Erythroblast (primary cell): Measurements from ENCODE around the gene IFI30.

Experiments used
- GATA1 ChIP-seq: IDR thresholded peaks from 2 replicates; pipeline ENCODE4 v1.6.1; 2011; ENCODE audit warnings: low read depth, mild to moderate bottlenecking, control low read depth, low read length, moderate library complexity
- POLR2A ChIP-seq: IDR thresholded peaks from 2 replicates; pipeline ENCODE4 v1.6.1; 2011; ENCODE audit warnings: mild to moderate bottlenecking, low read length

DNA sequence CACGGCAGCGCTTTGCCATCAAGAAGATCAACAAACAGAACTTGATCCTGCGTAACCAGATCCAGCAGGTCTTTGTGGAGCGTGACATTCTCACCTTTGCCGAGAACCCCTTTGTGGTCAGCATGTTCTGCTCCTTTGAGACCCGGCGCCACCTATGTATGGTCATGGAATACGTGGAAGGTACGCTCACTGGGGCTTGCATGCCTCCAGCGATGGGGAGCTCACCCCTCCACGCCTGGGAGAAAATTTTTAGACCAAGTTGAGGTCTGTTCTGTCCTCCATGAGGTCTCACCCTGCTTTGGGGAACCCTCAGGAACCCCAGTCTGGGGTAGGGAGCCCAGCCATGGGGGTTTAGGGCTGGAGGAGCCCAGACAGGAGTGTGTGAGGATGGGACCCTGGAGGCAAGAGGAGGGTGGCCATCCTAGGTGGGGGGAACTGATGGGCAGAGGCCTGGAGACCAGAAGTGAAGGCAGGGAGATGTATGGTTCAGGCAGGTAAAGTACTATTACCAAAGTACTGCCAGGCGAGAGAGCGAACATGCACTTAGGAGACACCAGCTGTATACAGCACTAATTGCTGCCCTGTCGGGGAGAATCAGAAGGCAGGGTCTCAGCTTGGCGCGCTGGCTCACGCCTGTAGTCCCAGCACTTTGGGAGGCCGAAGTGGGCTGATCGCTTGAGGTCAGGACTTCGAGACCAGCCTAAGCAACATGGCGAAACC is 42.9 kb upstream of the IFI30 start:
- TF ChIP-seq POLR2A (no peak), GATA1 (no peak)
